Nephron (organoid): ENCODE measurements around the gene CLN6.

Experiments
- H3K27ac Mint-ChIP-seq, 3 experiments: 2 replicates each; pipeline ENCODE4 v1.8.0; 2020; ENCODE audit warnings: mixed read lengths in 3 of 3, mild to moderate bottlenecking in 2 of 3, moderate library complexity in 1 of 3
- H3K27me3 Mint-ChIP-seq: 2 replicates; pipeline ENCODE4 v1.8.0; 2021; ENCODE audit warnings: low read depth, mild to moderate bottlenecking, moderate library complexity, mixed read lengths
- H3K36me3 Mint-ChIP-seq: 2 replicates; pipeline ENCODE4 v1.8.0; 2020; ENCODE audit warnings: low read depth, mixed read lengths
- H3K4me1 Mint-ChIP-seq: 2 replicates; pipeline ENCODE4 v1.8.0; 2020; ENCODE audit warnings: mixed read lengths
- H3K4me3 Mint-ChIP-seq, 3 experiments: 2 replicates each; pipeline ENCODE4 v1.8.0; 2020; ENCODE audit warnings: mild to moderate bottlenecking in 3 of 3, mixed read lengths in 3 of 3, moderate library complexity in 2 of 3
- H3K9me3 Mint-ChIP-seq: 2 replicates; pipeline ENCODE4 v1.8.0; 2020; ENCODE audit warnings: mixed read lengths
- TF ChIP-seq, protein P1 (sequence below), 3 experiments: fragments of 200-600 bp; sonication (generic); IDR thresholded peaks; one replicate each; pipeline ENCODE4 v1.5.0; 2021; ENCODE audit warnings: antibody characterized with exemption in 3 of 3; ENCODE audit not compliant: unreplicated experiment in 3 of 3

The CLN6 gene

DNA sequence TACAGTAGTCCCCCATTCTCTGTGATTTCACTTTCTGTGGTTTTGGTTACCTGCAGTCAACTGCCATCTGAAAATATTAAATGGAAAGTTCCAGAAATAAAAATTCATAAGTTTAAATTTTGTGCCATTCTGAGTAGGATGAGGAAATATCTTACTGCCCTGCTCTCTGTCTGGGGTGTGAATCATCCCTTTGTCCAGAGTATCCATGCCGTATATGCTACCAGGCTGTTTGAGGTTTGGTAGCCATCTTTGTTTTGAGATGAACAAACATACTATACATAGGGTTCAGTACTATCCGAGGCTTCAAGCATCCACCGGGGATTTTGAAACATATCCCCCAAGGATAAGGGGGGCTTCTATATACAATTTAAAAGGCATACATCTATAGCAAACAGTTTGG is 31.7 kb upstream of the CLN6 start:
- no peak overlapping the region for H3K4me3 Mint-ChIP-seq
- H3K27ac Mint-ChIP-seq: no peak overlapping the region
- H3K4me1 Mint-ChIP-seq: no peaks in the 10 kb centered on the region
- H3K9me3 Mint-ChIP-seq: no peaks in the 10 kb centered on the region
- peaks cover 10% of the 10 kb centered on the region for H3K27me3 Mint-ChIP-seq
- TF ChIP-seq, protein P1, sequence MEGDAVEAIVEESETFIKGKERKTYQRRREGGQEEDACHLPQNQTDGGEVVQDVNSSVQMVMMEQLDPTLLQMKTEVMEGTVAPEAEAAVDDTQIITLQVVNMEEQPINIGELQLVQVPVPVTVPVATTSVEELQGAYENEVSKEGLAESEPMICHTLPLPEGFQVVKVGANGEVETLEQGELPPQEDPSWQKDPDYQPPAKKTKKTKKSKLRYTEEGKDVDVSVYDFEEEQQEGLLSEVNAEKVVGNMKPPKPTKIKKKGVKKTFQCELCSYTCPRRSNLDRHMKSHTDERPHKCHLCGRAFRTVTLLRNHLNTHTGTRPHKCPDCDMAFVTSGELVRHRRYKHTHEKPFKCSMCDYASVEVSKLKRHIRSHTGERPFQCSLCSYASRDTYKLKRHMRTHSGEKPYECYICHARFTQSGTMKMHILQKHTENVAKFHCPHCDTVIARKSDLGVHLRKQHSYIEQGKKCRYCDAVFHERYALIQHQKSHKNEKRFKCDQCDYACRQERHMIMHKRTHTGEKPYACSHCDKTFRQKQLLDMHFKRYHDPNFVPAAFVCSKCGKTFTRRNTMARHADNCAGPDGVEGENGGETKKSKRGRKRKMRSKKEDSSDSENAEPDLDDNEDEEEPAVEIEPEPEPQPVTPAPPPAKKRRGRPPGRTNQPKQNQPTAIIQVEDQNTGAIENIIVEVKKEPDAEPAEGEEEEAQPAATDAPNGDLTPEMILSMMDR (IDR thresholded peaks at IDR 0.05; ENCODE audit: unreplicated experiment in 3 of 3): no peak
- H3K36me3 Mint-ChIP-seq: no peaks in the 10 kb centered on the region

DNA sequence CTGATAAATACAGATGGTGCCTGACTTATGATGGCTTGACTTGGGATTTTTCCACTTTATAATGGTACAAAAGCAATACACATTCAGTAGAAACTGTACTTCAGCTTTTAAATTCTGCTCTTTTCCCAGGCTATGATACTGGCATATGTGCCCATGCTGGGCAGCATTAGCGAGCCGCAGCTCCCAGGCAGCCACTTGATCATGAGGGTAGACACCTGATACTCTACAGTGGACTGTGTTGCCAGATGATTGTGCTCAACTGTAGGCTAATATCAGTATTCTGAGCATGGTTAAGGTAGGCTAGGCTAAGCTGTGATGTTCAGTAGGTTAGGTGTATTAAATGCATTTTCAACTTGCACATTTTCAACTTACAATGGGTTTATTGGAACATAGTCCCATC is 30.4 kb upstream of the CLN6 start:
- no peaks in the 10 kb centered on the region for H3K36me3 Mint-ChIP-seq
- H3K27ac Mint-ChIP-seq: no peak overlapping the region
- no peak overlapping the region for H3K4me3 Mint-ChIP-seq
- TF ChIP-seq, protein P1 (IDR thresholded peaks at IDR 0.05; ENCODE audit: unreplicated experiment in 3 of 3): no peak
- H3K4me1 Mint-ChIP-seq: no peaks in the 10 kb centered on the region
- peaks cover 10% of the 10 kb centered on the region for H3K27me3 Mint-ChIP-seq
- no peaks in the 10 kb centered on the region for H3K9me3 Mint-ChIP-seq

DNA sequence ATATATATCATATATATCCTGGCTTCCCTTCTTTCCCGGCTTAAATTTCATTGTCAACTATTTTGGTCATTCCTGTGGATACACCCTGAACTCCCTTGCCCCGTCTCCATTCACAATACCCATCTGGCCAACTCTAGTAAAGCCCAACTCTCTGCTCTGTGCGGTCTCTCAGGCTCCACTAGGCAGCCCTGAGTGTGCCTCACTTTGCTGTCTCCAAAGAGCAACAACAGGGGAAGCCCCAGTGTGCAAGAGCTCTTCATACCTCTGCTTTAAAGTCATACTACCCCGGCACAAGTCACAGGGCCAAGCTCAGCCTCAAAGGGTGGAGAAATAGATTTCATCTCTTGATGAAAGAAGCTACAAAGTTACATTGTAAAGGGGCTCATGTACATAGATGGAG is 29.2 kb upstream of the CLN6 start:
- H3K27me3 Mint-ChIP-seq: peaks cover 7% of the 10 kb centered on the region
- H3K36me3 Mint-ChIP-seq: no peaks in the 10 kb centered on the region

DNA sequence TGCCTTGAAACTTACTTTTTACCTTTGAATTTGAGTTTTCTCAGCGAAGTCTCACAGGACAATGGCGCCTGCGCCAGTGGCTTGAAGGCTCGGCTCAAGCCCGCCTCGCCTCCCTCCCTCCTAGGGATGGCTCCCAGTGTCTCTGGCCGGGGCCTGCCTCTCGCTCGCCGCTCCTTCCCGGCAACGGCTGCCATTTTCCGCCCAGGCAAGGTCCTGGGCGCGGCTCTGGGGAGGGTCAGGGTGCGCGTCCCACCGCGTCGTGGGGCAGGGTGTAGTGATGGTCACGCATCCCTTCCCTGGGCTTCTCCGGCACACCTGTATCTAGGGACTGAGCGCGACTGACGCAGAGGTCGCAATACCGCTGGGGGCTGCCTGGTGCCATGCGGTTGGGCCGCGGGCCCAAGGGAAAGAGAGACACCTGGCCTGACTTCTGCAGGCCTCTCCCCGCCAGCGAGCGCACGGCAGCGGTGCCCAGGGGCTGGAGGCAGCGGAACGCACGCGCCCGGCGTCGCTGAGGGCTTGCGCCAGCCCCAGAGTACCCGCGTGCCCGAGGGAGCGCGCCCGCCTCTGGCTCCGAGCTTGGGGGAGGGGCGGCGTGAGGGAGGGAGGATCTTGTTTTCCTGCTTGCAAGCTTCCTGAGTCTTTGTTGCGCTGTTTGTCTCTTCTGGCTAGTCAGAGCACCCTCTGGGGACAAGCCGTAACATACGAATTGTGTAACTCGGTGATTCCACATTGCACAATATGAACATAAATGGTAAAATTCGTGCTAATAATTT is 27.3 kb upstream of the CLN6 start:
- peak overlapping the region; percentile 82 to 87 (median 85) for H3K4me3 Mint-ChIP-seq
- TF ChIP-seq, protein P1 (IDR thresholded peaks at IDR 0.05; ENCODE audit: unreplicated experiment in 3 of 3): no peak
- peaks cover 7% of the 10 kb centered on the region for H3K27me3 Mint-ChIP-seq
- peak overlapping the region; percentile 79 to 92 (median 91) for H3K27ac Mint-ChIP-seq
- H3K9me3 Mint-ChIP-seq: no peaks in the 10 kb centered on the region
- no peaks in the 10 kb centered on the region for H3K4me1 Mint-ChIP-seq
- no peaks in the 10 kb centered on the region for H3K36me3 Mint-ChIP-seq

More for the DNA sequence above, 29.2 kb upstream of the CLN6 start:
- TF ChIP-seq, protein P1 (IDR thresholded peaks at IDR 0.05; ENCODE audit: unreplicated experiment in 3 of 3): no peak
- Mint-ChIP-seq H3K9me3 (no peaks in the 10 kb centered on the region), H3K27ac (no peak overlapping the region), H3K4me1 (no peaks in the 10 kb centered on the region), H3K4me3 (no peak overlapping the region)

DNA sequence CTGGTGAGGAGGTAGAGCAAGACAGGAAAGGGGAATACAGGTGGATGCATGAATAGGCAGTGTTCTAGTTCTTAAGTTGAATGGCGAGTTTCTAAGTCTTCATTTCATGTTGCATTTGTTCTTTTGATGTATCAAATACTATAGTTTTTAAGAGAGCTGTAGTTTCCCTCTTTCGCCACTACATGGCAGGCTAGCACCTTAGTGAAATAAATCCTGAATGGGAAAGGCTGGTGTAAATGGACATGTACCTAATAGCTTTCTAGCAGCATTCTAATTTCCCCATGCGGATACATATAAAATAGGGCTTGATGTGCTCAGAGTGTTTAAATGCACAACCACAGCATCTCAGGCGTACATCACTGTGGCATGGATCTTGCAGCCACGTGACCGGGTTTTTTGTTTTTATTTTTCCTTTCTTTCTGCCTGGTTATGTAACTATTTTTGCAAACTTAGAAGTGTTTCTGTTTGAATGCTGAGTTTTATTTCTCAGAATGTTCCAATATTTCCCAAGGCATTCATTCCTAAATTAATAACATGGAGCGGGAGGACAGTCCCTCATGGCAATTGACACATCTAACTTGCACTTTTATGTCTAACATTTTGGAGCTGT is 23.5 kb upstream of the CLN6 start:
- Mint-ChIP-seq H3K27ac (peak overlapping the region in 1 of 3 experiments; percentile 50), H3K4me3 (peak overlapping the region in 1 of 3 experiments; percentile 9), H3K4me1 (no peaks in the 10 kb centered on the region), H3K27me3 (peaks cover 7% of the 10 kb centered on the region), H3K36me3 (no peaks in the 10 kb centered on the region), H3K9me3 (no peaks in the 10 kb centered on the region)
- TF ChIP-seq, protein P1 (IDR thresholded peaks at IDR 0.05; ENCODE audit: unreplicated experiment in 3 of 3): peak; percentile 82 to 86 (median 83)
